Gastroesophageal sphincter (tissue), 3 donors: ENCODE data around the gene ADAR.

Source experiments
- POLR2AphosphoS5 ChIP-seq: sonication (generic); formaldehyde crosslinking; IDR thresholded peaks from one replicate; pipeline ENCODE4 v1.6.1; 2017; ENCODE audit warnings: antibody characterized with exemption
- TF ChIP-seq, protein P1 (sequence below), 4 experiments: fragments of 200-600 bp in 2 of 4; fragments of 450-650 bp in 2 of 4; sonication (generic) in 1 of 4; IDR thresholded peaks; one replicate each; pipeline ENCODE4 v1.5.1; 2017 to 2019; ENCODE audit warnings: antibody characterized with exemption in 4 of 4, mild to moderate bottlenecking in 2 of 4, moderate library complexity in 2 of 4

DNA sequence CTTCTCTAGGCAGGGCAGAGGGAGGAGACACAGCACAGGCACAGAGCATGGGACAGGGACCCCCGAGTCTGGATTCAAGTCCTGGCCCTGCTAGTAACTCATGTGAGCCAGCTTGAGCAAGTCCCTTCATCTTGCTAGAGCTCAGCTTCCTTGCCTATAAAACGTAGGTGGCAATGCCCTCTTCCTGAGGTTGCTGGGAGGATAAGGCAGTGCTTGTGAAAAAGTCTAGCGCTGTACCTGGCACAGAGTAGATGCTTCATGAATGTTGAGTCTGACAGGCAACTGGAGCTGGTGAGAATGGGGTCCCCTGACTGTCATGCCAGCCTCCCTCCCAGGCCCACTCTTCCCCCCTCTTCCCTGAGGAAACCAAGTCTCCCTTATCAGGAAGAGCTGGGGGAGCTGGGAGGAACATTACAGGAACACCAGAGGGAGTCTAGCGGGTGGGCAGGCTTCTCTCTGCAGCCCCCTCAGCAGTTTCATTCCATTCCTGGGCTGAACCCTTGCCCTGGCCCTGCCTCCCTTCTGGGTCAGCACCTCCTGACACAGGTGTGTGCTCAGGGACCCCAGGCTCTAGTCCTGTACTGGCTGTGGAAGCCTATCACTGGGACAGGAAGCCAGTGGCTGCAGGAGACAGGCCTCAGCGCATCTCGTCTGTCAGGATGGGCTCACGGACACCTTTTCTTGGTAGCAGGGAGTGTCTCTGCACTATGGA is 30.5 kb downstream of the ADAR start:
- no peak for TF ChIP-seq POLR2AphosphoS5
- TF ChIP-seq, protein P1, sequence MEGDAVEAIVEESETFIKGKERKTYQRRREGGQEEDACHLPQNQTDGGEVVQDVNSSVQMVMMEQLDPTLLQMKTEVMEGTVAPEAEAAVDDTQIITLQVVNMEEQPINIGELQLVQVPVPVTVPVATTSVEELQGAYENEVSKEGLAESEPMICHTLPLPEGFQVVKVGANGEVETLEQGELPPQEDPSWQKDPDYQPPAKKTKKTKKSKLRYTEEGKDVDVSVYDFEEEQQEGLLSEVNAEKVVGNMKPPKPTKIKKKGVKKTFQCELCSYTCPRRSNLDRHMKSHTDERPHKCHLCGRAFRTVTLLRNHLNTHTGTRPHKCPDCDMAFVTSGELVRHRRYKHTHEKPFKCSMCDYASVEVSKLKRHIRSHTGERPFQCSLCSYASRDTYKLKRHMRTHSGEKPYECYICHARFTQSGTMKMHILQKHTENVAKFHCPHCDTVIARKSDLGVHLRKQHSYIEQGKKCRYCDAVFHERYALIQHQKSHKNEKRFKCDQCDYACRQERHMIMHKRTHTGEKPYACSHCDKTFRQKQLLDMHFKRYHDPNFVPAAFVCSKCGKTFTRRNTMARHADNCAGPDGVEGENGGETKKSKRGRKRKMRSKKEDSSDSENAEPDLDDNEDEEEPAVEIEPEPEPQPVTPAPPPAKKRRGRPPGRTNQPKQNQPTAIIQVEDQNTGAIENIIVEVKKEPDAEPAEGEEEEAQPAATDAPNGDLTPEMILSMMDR (IDR thresholded peaks at IDR 0.05): no peak
